HCT116 (cell line): ENCODE results near the gene OR6A2. TPM values are rescaled to one million over a fixed set of nuclear protein-coding genes. Genes with fewer than 3 reads are reported as not detected.

Experiments used
- ATAC-seq: fragments of 200-7000 bp; cut with Tn5 transposase; 2 replicates; pipeline ENCODE4 v1.9.1; 2020; ENCODE audit warnings: mild to moderate bottlenecking, moderate library complexity
- BruUV-seq: library from RNA; stranded (reverse); fragments of 400-500 nt; replicated peaks from 2 replicates; lab custom pipeline; 2021; lab: Mats Ljungman, UMichigan
- CTCF ChIA-PET: fragments of 300-600 bp; sonication (Branson Sonifier 250); formaldehyde crosslinking; loops from one replicate; lab custom pipeline; 2021; ENCODE audit warnings: antibody characterized with exemption; lab: Charles Lee
- POLR2A ChIA-PET: fragments of 300-600, 350-600 bp; sonication (Branson Sonifier 250); formaldehyde crosslinking; loops from one replicate; lab custom pipeline; 2021; ENCODE audit warnings: antibody characterized with exemption; lab: Charles Lee
- RAD21 ChIA-PET, 2 experiments: fragments of 300-600 bp; sonication (Branson Sonifier 250); formaldehyde crosslinking; loops; one replicate each; lab custom pipeline; 2023; ENCODE audit warnings: low total read pairs in 2 of 2; ENCODE audit not compliant: uncharacterized antibody in 2 of 2, unreplicated experiment in 2 of 2, low non-redundant PET in 1 of 2; lab: Charles Lee
- DNase-seq: peaks from one replicate; pipeline ENCODE4 v3.0.0-alpha.2; 2010; ENCODE audit warnings: low read depth, low spot score
- H2AFZ ChIP-seq: fragments of 200-600 bp; shearing (Covaris generic), sonication (generic); 2 replicates; pipeline ENCODE4 v1.6.1; 2017; ENCODE audit warnings: low read depth, mixed run types, mixed read lengths, antibody characterized with exemption, low read length; ENCODE audit not compliant: poor library complexity, severe bottlenecking
- H3K27ac ChIP-seq: 2 replicates; pipeline ENCODE4 v1.5.1; 2012; ENCODE audit warnings: low read depth, low read length
- H3K27me3 ChIP-seq: fragments of 200-600 bp; sonication (generic); 2 replicates; pipeline ENCODE4 v1.6.1; 2016; ENCODE audit warnings: mixed run types, low read length, mixed read lengths; ENCODE audit not compliant: insufficient read depth
- H3K36me3 ChIP-seq, 2 experiments: fragments of 200-500 bp in 1 of 2; fragments of 200-600 bp in 1 of 2; sonication (Bioruptor generic) in 1 of 2; sonication (generic) in 1 of 2; 2 replicates each; pipeline versions ENCODE4 v1.5.1 to v1.6.1; 2014 to 2016; ENCODE audit warnings: low read length in 2 of 2, inconsistent platforms in 1 of 2, mixed read lengths in 1 of 2, mixed run types in 1 of 2; ENCODE audit not compliant: insufficient read depth in 2 of 2, control insufficient read depth in 1 of 2
- H3K4me1 ChIP-seq, 2 experiments: fragments of 200-600 bp in 1 of 2; sonication (generic) in 1 of 2; 2 replicates each; pipeline versions ENCODE4 v1.5.1 to v1.6.1; 2012 to 2017; ENCODE audit warnings: low read length in 2 of 2, inconsistent platforms in 1 of 2, mild to moderate bottlenecking in 1 of 2, mixed read lengths in 1 of 2, mixed run types in 1 of 2, moderate library complexity in 1 of 2; ENCODE audit not compliant: insufficient read depth in 2 of 2, control insufficient read depth in 1 of 2
- H3K4me2 ChIP-seq: fragments of 200-600 bp; sonication (generic); 2 replicates; pipeline ENCODE4 v1.6.1; 2017; ENCODE audit warnings: mixed run types, low read length, mixed read lengths
- H3K4me3 ChIP-seq, 2 experiments: fragments of 200-600 bp in 1 of 2; sonication (generic) in 1 of 2; replicated peaks in 1 of 2; 2 replicates each; pipeline ENCODE4 v1.5.1; 2011 to 2016; ENCODE audit warnings: low read length in 2 of 2, control low read depth in 1 of 2, low read depth in 1 of 2, mild to moderate bottlenecking in 1 of 2, mixed read lengths in 1 of 2, mixed run types in 1 of 2
- H3K79me2 ChIP-seq: fragments of 200-600 bp; sonication (generic); 2 replicates; pipeline ENCODE4 v1.6.1; 2017; ENCODE audit warnings: mild to moderate bottlenecking, mixed run types, low read length, moderate library complexity, mixed read lengths; ENCODE audit not compliant: insufficient read depth
- H3K9ac ChIP-seq: fragments of 200-600 bp; sonication (generic); 2 replicates; pipeline ENCODE4 v1.6.1; 2016; ENCODE audit warnings: low read length, mixed read lengths
- H3K9me2 ChIP-seq: fragments of 200-600 bp; sonication (generic), shearing (Covaris generic); 2 replicates; pipeline ENCODE4 v1.6.1; 2017; ENCODE audit warnings: mixed run types, mild to moderate bottlenecking, moderate library complexity; ENCODE audit not compliant: insufficient read depth
- H3K9me3 ChIP-seq, 2 experiments: fragments of 200-500 bp in 1 of 2; fragments of 200-600 bp in 1 of 2; sonication (Bioruptor generic) in 1 of 2; sonication (generic) in 1 of 2; 2 replicates each; pipeline ENCODE4 v1.6.1; 2014 to 2017; ENCODE audit warnings: low read length in 2 of 2, mixed read lengths in 2 of 2, inconsistent platforms in 1 of 2, low read depth in 1 of 2, mild to moderate bottlenecking in 1 of 2, mixed run types in 1 of 2, moderate library complexity in 1 of 2; ENCODE audit not compliant: control insufficient read depth in 1 of 2, insufficient read depth in 1 of 2
- H4K20me1 ChIP-seq: fragments of 200-600 bp; sonication (generic), shearing (Covaris generic); 2 replicates; pipeline ENCODE4 v1.6.1; 2017; ENCODE audit warnings: mixed run types, mild to moderate bottlenecking, moderate library complexity; ENCODE audit not compliant: insufficient read depth
- EGR1 ChIP-seq: IDR thresholded peaks from 2 replicates; pipeline ENCODE4 v1.6.1; 2012; ENCODE audit warnings: low read depth
- EZH2 ChIP-seq: fragments of 200-600 bp; sonication (generic); IDR thresholded peaks from 2 replicates; pipeline ENCODE4 v1.6.1; 2017; ENCODE audit warnings: antibody characterized with exemption, mixed run types
- EZH2phosphoT487 ChIP-seq: fragments of 200-600 bp; IDR thresholded peaks from 2 replicates; pipeline ENCODE4 v1.6.1; 2018; ENCODE audit warnings: antibody characterized with exemption, borderline replicate concordance
- JUND ChIP-seq: IDR thresholded peaks from 2 replicates; pipeline ENCODE4 v1.6.1; 2012
- MAX ChIP-seq: IDR thresholded peaks from 2 replicates; pipeline ENCODE4 v1.6.1; 2012
- TCF7L2 ChIP-seq: IDR thresholded peaks from 2 replicates; pipeline ENCODE4 v1.7.0; 2011; ENCODE audit warnings: borderline replicate concordance, inconsistent platforms; ENCODE audit not compliant: insufficient read depth, insufficient read length; ENCODE audit errors: extremely low read depth
- ZFX ChIP-seq: fragments of 450-650 bp; IDR thresholded peaks from 2 replicates; pipeline ENCODE4 v1.6.1; 2017
- ZNF274 ChIP-seq: fragments of 200-500 bp; sonication (Bioruptor generic); IDR thresholded peaks from 2 replicates; pipeline ENCODE4 v1.6.1; 2014; ENCODE audit warnings: mild to moderate bottlenecking, low read depth, low read length, inconsistent platforms
- intact Hi-C: fragments of 100-400 bp; cut with micrococcal nuclease; formaldehyde crosslinking; loops from 2 replicates; pipeline ENCODE4 v1.10.0; 2022
- total RNA-seq: library from RNA; stranded (reverse); gene quantifications from one replicate; pipeline ENCODE4 v1.2.1, GENCODE V29; 2021; ENCODE audit not compliant: unreplicated experiment
- TF ChIP-seq, protein P1 (sequence below): IDR thresholded peaks from 2 replicates; pipeline ENCODE4 v1.6.1; 2011; ENCODE audit warnings: mild to moderate bottlenecking, low read length, moderate library complexity; ENCODE audit not compliant: insufficient replicate concordance; ENCODE audit errors: extremely low read depth

OR6A2 gene
- total RNA-seq, 1 experiment from 2014 or later = 0.22 TPM

DNA sequence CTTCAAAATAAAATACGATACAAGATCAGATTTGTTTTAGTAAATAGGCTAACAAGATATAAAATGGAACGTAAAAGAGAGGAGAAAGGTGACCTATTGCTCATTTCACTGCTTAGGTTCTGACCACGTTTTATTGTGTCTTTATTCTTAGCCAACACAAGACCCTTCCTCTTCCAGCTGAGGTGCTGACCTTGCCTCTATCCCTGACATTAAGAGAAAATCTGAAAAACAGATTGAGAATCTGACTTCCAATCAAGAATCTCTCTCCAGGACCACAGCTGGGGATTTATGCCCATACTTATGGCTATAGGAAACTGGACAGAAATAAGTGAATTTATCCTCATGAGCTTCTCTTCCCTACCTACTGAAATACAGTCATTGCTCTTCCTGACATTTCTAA is 45.9 kb upstream of the OR6A2 start, which contains the start of gene OR10A5:
OR10A5 (plus strand) TSS at position 301 of the 400 bp plus-strand sequence; CDS start at position 301, 0 bp downstream.
- DNase-seq (no peak), ATAC-seq (no peak)
- H2AFZ ChIP-seq = no peak within 1 kb of the TSS
- no peaks in the 10 kb centered on the region for H3K79me2 ChIP-seq
- ChIA-PET POLR2A (no interaction called here), CTCF (no interaction called here), RAD21 (no interaction called here)
- no peaks in the 10 kb centered on the region for H3K4me1 ChIP-seq
- no peak within 1 kb of the TSS for H3K4me2 ChIP-seq
- BruUV-seq = no TSS peak
- intact Hi-C loops = no loop called here
- no peak within 1 kb of the TSS for H3K9ac ChIP-seq
- H3K9me2 ChIP-seq = no peaks in the 10 kb centered on the region
- H3K27ac ChIP-seq = no peak within 1 kb of the TSS
- no peaks in the 10 kb centered on the region for H4K20me1 ChIP-seq
- no peaks in the 10 kb centered on the region; a peak in 1 of 4 replicates for H3K9me3 ChIP-seq
- no peaks in the 10 kb centered on the region for H3K36me3 ChIP-seq
- H3K4me3 ChIP-seq = no peak within 1 kb of the TSS
- H3K27me3 ChIP-seq = no peaks in the 10 kb centered on the region
- TF ChIP-seq, protein P1, sequence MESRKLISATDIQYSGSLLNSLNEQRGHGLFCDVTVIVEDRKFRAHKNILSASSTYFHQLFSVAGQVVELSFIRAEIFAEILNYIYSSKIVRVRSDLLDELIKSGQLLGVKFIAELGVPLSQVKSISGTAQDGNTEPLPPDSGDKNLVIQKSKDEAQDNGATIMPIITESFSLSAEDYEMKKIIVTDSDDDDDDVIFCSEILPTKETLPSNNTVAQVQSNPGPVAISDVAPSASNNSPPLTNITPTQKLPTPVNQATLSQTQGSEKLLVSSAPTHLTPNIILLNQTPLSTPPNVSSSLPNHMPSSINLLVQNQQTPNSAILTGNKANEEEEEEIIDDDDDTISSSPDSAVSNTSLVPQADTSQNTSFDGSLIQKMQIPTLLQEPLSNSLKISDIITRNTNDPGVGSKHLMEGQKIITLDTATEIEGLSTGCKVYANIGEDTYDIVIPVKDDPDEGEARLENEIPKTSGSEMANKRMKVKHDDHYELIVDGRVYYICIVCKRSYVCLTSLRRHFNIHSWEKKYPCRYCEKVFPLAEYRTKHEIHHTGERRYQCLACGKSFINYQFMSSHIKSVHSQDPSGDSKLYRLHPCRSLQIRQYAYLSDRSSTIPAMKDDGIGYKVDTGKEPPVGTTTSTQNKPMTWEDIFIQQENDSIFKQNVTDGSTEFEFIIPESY = no peak
- TF ChIP-seq ZFX (no peak), ZNF274 (no peak), JUND (no peak), EGR1 (no peak), TCF7L2 (no peak), EZH2phosphoT487 (no peak)

DNA sequence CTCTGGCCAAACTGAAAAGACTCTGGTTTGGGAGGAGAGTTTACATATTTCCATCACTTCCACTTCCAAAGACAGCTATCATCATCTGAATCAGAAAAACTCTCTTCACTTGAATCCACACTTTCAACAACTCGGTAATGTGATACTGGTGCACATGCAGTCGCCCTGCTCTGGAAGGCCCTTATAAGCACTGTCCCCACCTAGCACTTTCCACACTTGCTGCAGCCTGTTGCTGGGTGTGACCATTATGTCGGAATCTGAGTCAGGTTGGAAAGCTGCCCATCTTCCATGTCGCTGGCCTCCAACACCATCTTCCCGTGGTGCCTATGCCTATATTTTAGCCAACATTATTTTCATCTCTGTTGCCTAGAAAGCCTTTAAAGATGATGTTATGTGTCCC is 44.9 kb upstream of the OR6A2 start:
- POLR2A ChIA-PET = no interaction called here
- Histone ChIP-seq H3K4me1 (no peaks in the 10 kb centered on the region), H4K20me1 (no peaks in the 10 kb centered on the region), H3K4me2 (no peak overlapping the region), H3K9me2 (no peaks in the 10 kb centered on the region), H3K9ac (no peak overlapping the region), H3K27ac (no peak overlapping the region), H3K4me3 (no peak overlapping the region), H3K79me2 (no peaks in the 10 kb centered on the region), H3K36me3 (no peaks in the 10 kb centered on the region), H2AFZ (no peak overlapping the region), H3K27me3 (no peaks in the 10 kb centered on the region), H3K9me3 (no peaks in the 10 kb centered on the region; a peak in 1 of 4 replicates)
- RAD21 ChIA-PET = no interaction called here
- ATAC-seq = no peak
- DNase-seq = no peak
- BruUV-seq = no TSS peak
- CTCF ChIA-PET = no interaction called here
- intact Hi-C loops = no loop called here
- no peak for TF ChIP-seq EGR1
- no peak for TF ChIP-seq MAX
- no peak for TF ChIP-seq EZH2
